MM.1S (cell line): ENCODE results near the gene KLHL35.

Experiments used
- DNase-seq: peaks from one replicate; pipeline ENCODE4 v3.0.0-alpha.2; 2015
- H2AFZ ChIP-seq: fragments of 300-600 bp; sonication (generic); 2 replicates; pipeline ENCODE4 v1.6.0; 2016; ENCODE audit warnings: antibody characterized with exemption, low read length
- H3F3A ChIP-seq: fragments of 300-600 bp; sonication (generic); 2 replicates; pipeline ENCODE4 v1.6.1; 2016; ENCODE audit warnings: mild to moderate bottlenecking, antibody characterized with exemption, low read length, moderate library complexity, mixed read lengths; ENCODE audit not compliant: insufficient read depth
- H3K27ac ChIP-seq: fragments of 300-600 bp; sonication (generic); 2 replicates; pipeline ENCODE4 v1.5.1; 2016; ENCODE audit warnings: mild to moderate bottlenecking, low read length
- H3K27me3 ChIP-seq: fragments of 300-600 bp; sonication (generic); replicated peaks from 2 replicates; pipeline ENCODE4 v1.6.0; 2016; ENCODE audit warnings: low read length; ENCODE audit not compliant: insufficient read depth
- H3K36me3 ChIP-seq: fragments of 300-600 bp; sonication (generic); replicated peaks from 2 replicates; pipeline ENCODE4 v1.6.1; 2016; ENCODE audit warnings: mild to moderate bottlenecking, low read length, mixed read lengths; ENCODE audit not compliant: insufficient read depth
- H3K4me1 ChIP-seq: fragments of 300-600 bp; sonication (generic); 2 replicates; pipeline ENCODE4 v1.6.1; 2016; ENCODE audit warnings: low read length, mixed read lengths
- H3K4me2 ChIP-seq: fragments of 300-600 bp; sonication (generic); 2 replicates; pipeline ENCODE4 v1.6.0; 2016; ENCODE audit warnings: low read depth, low read length
- H3K4me3 ChIP-seq: fragments of 300-600 bp; sonication (generic); 2 replicates; pipeline ENCODE4 v1.5.1; 2016; ENCODE audit warnings: low read length, mixed read lengths
- H3K79me2 ChIP-seq: fragments of 300-600 bp; sonication (generic); 2 replicates; pipeline ENCODE4 v1.6.1; 2016; ENCODE audit warnings: mixed run types, low read length, mixed read lengths
- H3K9ac ChIP-seq: fragments of 300-600 bp; sonication (generic); 2 replicates; pipeline ENCODE4 v1.6.1; 2016; ENCODE audit warnings: low read length, mixed read lengths
- H3K9me2 ChIP-seq: fragments of 300-600 bp; sonication (generic); replicated peaks from 2 replicates; pipeline ENCODE4 v1.6.1; 2016; ENCODE audit warnings: mild to moderate bottlenecking, low read length, mixed read lengths; ENCODE audit not compliant: insufficient read depth
- H3K9me3 ChIP-seq: fragments of 300-600 bp; sonication (generic); replicated peaks from 2 replicates; pipeline ENCODE4 v1.6.1; 2016; ENCODE audit warnings: mild to moderate bottlenecking, low read length, mixed read lengths; ENCODE audit not compliant: insufficient read depth
- H4K20me1 ChIP-seq: fragments of 300-600 bp; sonication (generic); 2 replicates; pipeline ENCODE4 v1.6.1; 2016; ENCODE audit warnings: mild to moderate bottlenecking, low read length, moderate library complexity, mixed read lengths; ENCODE audit not compliant: insufficient read depth
- EZH2 ChIP-seq: fragments of 300-600 bp; sonication (generic); optimal IDR thresholded peaks from 2 replicates; pipeline ENCODE3; 2017; ENCODE audit warnings: low read depth, mild to moderate bottlenecking, antibody characterized with exemption, low read length, mixed read lengths
- EZH2phosphoT487 ChIP-seq: fragments of 300-600 bp; sonication (generic); IDR thresholded peaks from 2 replicates; pipeline ENCODE4 v1.6.1; 2018; ENCODE audit warnings: antibody characterized with exemption, low read length
- TF ChIP-seq, protein P1 (sequence below): fragments of 300-600 bp; sonication (generic); IDR thresholded peaks from 2 replicates; pipeline ENCODE4 v1.5.1; 2016; ENCODE audit warnings: antibody characterized with exemption, low read length, mixed read lengths

KLHL35 gene

DNA sequence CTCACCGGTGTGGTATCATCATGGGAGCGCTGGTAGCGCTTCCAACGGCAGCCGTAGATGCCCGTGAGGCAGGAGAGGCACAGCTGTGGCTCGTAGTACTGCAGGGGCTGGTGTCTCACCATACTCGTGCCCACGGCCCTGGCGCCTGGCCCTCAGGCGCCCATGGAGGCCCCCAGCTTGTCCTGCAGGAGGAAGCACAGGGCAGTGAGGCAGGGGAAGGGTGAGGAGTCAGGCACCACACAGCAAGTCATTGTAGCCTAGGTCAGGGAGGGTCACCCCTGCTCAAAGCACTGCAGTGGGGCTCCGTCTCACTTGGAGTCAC is 44.6 kb upstream of the KLHL35 start:
- no peaks in the 10 kb centered on the region for H3K9me2 ChIP-seq
- no peaks in the 10 kb centered on the region for H3K27me3 ChIP-seq
- no peak overlapping the region for H3K27ac ChIP-seq
- H3K4me3 ChIP-seq, result no peak overlapping the region
- H2AFZ ChIP-seq, result no peak overlapping the region
- no peak for DNase-seq
- TF ChIP-seq, protein P1, sequence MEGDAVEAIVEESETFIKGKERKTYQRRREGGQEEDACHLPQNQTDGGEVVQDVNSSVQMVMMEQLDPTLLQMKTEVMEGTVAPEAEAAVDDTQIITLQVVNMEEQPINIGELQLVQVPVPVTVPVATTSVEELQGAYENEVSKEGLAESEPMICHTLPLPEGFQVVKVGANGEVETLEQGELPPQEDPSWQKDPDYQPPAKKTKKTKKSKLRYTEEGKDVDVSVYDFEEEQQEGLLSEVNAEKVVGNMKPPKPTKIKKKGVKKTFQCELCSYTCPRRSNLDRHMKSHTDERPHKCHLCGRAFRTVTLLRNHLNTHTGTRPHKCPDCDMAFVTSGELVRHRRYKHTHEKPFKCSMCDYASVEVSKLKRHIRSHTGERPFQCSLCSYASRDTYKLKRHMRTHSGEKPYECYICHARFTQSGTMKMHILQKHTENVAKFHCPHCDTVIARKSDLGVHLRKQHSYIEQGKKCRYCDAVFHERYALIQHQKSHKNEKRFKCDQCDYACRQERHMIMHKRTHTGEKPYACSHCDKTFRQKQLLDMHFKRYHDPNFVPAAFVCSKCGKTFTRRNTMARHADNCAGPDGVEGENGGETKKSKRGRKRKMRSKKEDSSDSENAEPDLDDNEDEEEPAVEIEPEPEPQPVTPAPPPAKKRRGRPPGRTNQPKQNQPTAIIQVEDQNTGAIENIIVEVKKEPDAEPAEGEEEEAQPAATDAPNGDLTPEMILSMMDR, result no peak
- TF ChIP-seq EZH2phosphoT487 (no peak), EZH2 (no peak)
- H3K36me3 ChIP-seq, result no peaks in the 10 kb centered on the region
- no peaks in the 10 kb centered on the region for H3K4me1 ChIP-seq
- H3F3A ChIP-seq, result no peaks in the 10 kb centered on the region
- H3K9me3 ChIP-seq, result no peaks in the 10 kb centered on the region
- no peaks in the 10 kb centered on the region for H3K79me2 ChIP-seq
- no peak overlapping the region for H3K4me2 ChIP-seq
- no peaks in the 10 kb centered on the region for H4K20me1 ChIP-seq
- H3K9ac ChIP-seq, result no peak overlapping the region

DNA sequence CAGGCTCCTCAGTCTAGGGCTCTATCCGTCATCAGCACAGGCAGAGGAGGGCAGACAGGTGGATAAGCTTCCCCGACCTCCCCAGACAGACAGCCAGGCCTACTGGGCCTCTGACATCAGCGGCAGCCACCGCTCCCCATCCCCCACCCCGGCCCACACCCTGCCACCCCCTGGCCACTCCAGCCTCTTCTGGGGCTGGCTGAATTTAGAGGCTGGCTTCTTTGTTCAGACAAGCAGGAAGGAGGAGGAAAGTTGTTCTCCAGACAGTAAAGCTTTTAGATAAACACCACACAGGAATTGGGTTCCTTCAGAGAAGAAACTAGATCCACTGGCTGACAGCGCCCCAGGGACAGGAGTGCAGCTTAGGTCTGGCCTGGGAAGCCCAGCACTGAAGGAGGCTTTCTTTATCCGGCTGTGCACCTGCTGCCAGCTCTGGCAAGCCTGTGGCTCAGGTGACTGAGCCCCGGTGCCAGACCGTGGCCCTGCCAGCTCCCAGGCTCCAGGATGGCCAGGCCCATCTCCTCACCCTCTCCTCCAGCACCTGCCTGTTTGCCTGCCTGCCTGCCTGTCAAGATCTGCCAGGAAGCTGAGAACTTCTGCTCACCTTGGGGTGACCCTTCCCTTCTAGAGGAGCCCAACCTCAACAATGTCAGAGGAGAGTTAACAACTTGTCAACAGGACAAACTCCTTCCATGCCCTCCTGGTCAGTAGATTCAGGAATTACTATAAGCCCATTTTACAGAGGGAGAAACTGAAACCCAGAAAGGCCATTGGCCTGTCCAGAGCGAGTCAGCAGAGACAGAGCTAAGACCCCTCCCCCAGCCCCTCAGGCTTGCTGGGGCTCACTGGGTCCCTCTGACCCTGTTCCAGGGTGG is 44.0 kb upstream of the KLHL35 start:
- H3K4me2 ChIP-seq, result no peak overlapping the region
- H3K9me2 ChIP-seq, result no peaks in the 10 kb centered on the region
- H3K4me1 ChIP-seq, result no peaks in the 10 kb centered on the region
- H3K4me3 ChIP-seq, result no peak overlapping the region
- H3F3A ChIP-seq, result no peaks in the 10 kb centered on the region
- H3K36me3 ChIP-seq, result no peaks in the 10 kb centered on the region
- no peaks in the 10 kb centered on the region for H3K79me2 ChIP-seq
- TF ChIP-seq, protein P1, result no peak
- TF ChIP-seq EZH2phosphoT487, result no peak
- TF ChIP-seq EZH2, result no peak
- H2AFZ ChIP-seq, result no peak overlapping the region
- no peaks in the 10 kb centered on the region for H4K20me1 ChIP-seq
- H3K9me3 ChIP-seq, result no peaks in the 10 kb centered on the region
- H3K27me3 ChIP-seq, result no peaks in the 10 kb centered on the region
- H3K27ac ChIP-seq, result no peak overlapping the region
- DNase-seq, result no peak
- H3K9ac ChIP-seq, result no peak overlapping the region

DNA sequence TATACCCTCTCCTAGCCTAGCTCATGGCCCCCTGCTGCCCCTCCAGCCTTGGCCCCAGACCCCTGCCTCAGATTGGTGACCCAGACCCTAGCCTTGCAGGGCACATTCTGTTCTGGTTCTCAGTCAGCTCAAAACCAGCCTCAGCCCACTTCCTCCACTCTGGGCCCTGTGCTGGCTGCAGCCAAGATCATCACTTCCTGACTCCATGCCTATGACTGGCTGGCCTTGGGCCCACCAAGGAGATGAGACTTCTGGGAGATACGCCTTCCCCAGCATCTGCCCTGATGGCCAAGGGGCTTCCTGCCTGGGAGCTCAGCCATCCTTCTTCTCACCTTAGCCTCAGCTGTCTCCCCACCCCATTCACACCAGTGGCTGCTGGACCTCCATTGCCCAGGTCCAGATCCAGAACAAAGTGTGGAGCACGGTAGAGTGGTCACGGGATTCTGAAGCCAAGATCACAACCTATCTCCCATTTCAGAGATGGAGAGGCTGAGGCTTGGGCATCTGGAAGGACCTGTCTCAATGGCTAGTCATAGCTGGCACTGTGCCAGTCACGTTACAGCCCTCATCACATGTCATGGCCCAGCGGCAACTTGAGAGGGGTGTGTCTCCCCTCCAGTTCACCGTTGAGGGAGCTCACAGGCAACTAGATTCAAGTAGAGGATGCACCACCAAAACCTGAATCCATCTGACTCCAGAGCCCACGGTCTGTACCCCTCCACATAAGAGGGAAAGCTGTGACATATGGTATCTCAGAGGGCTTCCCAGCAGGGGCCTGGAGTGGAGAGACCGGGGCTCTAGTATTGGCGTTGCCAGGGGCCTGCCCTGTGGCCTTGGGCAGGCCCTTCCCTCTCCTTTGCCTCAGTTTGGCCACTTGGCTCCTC is 43.0 kb upstream of the KLHL35 start:
- H3K4me1 ChIP-seq, result no peaks in the 10 kb centered on the region
- H3F3A ChIP-seq, result no peaks in the 10 kb centered on the region
- no peak overlapping the region for H3K27ac ChIP-seq
- no peaks in the 10 kb centered on the region for H3K36me3 ChIP-seq
- no peaks in the 10 kb centered on the region for H3K9me3 ChIP-seq
- no peak for DNase-seq
- H4K20me1 ChIP-seq, result no peaks in the 10 kb centered on the region
- H3K4me3 ChIP-seq, result no peak overlapping the region
- no peaks in the 10 kb centered on the region for H3K27me3 ChIP-seq
- no peaks in the 10 kb centered on the region for H3K79me2 ChIP-seq
- no peak overlapping the region for H2AFZ ChIP-seq
- H3K9me2 ChIP-seq, result no peaks in the 10 kb centered on the region
- no peak overlapping the region for H3K9ac ChIP-seq
- no peak overlapping the region for H3K4me2 ChIP-seq
- TF ChIP-seq EZH2 (no peak), EZH2phosphoT487 (no peak)
- TF ChIP-seq, protein P1, result no peak
